MM.1S (cell line): Measurements from ENCODE around the gene HS3ST1.

Source experiments
- DNase-seq: peaks from one replicate; pipeline ENCODE4 v3.0.0-alpha.2; 2015
- H2AFZ ChIP-seq: fragments of 300-600 bp; sonication (generic); 2 replicates; pipeline ENCODE4 v1.6.0; 2016; ENCODE audit warnings: antibody characterized with exemption, low read length
- H3F3A ChIP-seq: fragments of 300-600 bp; sonication (generic); 2 replicates; pipeline ENCODE4 v1.6.1; 2016; ENCODE audit warnings: mild to moderate bottlenecking, antibody characterized with exemption, low read length, moderate library complexity, mixed read lengths; ENCODE audit not compliant: insufficient read depth
- H3K27ac ChIP-seq: fragments of 300-600 bp; sonication (generic); 2 replicates; pipeline ENCODE4 v1.5.1; 2016; ENCODE audit warnings: mild to moderate bottlenecking, low read length
- H3K27me3 ChIP-seq: fragments of 300-600 bp; sonication (generic); replicated peaks from 2 replicates; pipeline ENCODE4 v1.6.0; 2016; ENCODE audit warnings: low read length; ENCODE audit not compliant: insufficient read depth
- H3K36me3 ChIP-seq: fragments of 300-600 bp; sonication (generic); replicated peaks from 2 replicates; pipeline ENCODE4 v1.6.1; 2016; ENCODE audit warnings: mild to moderate bottlenecking, low read length, mixed read lengths; ENCODE audit not compliant: insufficient read depth
- H3K4me1 ChIP-seq: fragments of 300-600 bp; sonication (generic); 2 replicates; pipeline ENCODE4 v1.6.1; 2016; ENCODE audit warnings: low read length, mixed read lengths
- H3K4me2 ChIP-seq: fragments of 300-600 bp; sonication (generic); 2 replicates; pipeline ENCODE4 v1.6.0; 2016; ENCODE audit warnings: low read depth, low read length
- H3K4me3 ChIP-seq: fragments of 300-600 bp; sonication (generic); 2 replicates; pipeline ENCODE4 v1.5.1; 2016; ENCODE audit warnings: low read length, mixed read lengths
- H3K79me2 ChIP-seq: fragments of 300-600 bp; sonication (generic); 2 replicates; pipeline ENCODE4 v1.6.1; 2016; ENCODE audit warnings: mixed run types, low read length, mixed read lengths
- H3K9ac ChIP-seq: fragments of 300-600 bp; sonication (generic); 2 replicates; pipeline ENCODE4 v1.6.1; 2016; ENCODE audit warnings: low read length, mixed read lengths
- H3K9me2 ChIP-seq: fragments of 300-600 bp; sonication (generic); replicated peaks from 2 replicates; pipeline ENCODE4 v1.6.1; 2016; ENCODE audit warnings: mild to moderate bottlenecking, low read length, mixed read lengths; ENCODE audit not compliant: insufficient read depth
- H3K9me3 ChIP-seq: fragments of 300-600 bp; sonication (generic); replicated peaks from 2 replicates; pipeline ENCODE4 v1.6.1; 2016; ENCODE audit warnings: mild to moderate bottlenecking, low read length, mixed read lengths; ENCODE audit not compliant: insufficient read depth
- H4K20me1 ChIP-seq: fragments of 300-600 bp; sonication (generic); 2 replicates; pipeline ENCODE4 v1.6.1; 2016; ENCODE audit warnings: mild to moderate bottlenecking, low read length, moderate library complexity, mixed read lengths; ENCODE audit not compliant: insufficient read depth
- CTCF ChIP-seq: fragments of 300-600 bp; sonication (generic); IDR thresholded peaks from 2 replicates; pipeline ENCODE4 v1.5.1; 2016; ENCODE audit warnings: antibody characterized with exemption, low read length, mixed read lengths
- EZH2 ChIP-seq: fragments of 300-600 bp; sonication (generic); optimal IDR thresholded peaks from 2 replicates; pipeline ENCODE3; 2017; ENCODE audit warnings: low read depth, mild to moderate bottlenecking, antibody characterized with exemption, low read length, mixed read lengths
- EZH2phosphoT487 ChIP-seq: fragments of 300-600 bp; sonication (generic); IDR thresholded peaks from 2 replicates; pipeline ENCODE4 v1.6.1; 2018; ENCODE audit warnings: antibody characterized with exemption, low read length

HS3ST1 gene

GRCh38 chr4:11467931-11468330 lies 39.2 kb upstream of the HS3ST1 start:
- Histone ChIP-seq H3K4me1 (peaks cover 30% of the 10 kb centered on the region), H3F3A (peaks cover 28% of the 10 kb centered on the region), H3K9me3 (0 out of 2 replicates have a peak, but pooled peaks cover 2% of the 10 kb centered on the region), H3K9ac (no peak overlapping the region), H2AFZ (no peak overlapping the region), H3K79me2 (no peaks in the 10 kb centered on the region), H3K27ac (no peak overlapping the region), H4K20me1 (no peaks in the 10 kb centered on the region), H3K9me2 (no peaks in the 10 kb centered on the region), H3K4me2 (no peak overlapping the region), H3K27me3 (no peaks in the 10 kb centered on the region), H3K4me3 (no peak overlapping the region), H3K36me3 (no peaks in the 10 kb centered on the region)
- TF ChIP-seq CTCF (no peak), EZH2phosphoT487 (no peak), EZH2 (no peak)
- DNase-seq, result no peak

- Histone ChIP-seq H3K4me2 (no peak overlapping the region), H3K27me3 (no peaks in the 10 kb centered on the region), H3K79me2 (no peaks in the 10 kb centered on the region), H3K9me2 (no peaks in the 10 kb centered on the region), H3K9me3 (0 out of 2 replicates have a peak, but pooled peaks cover 2% of the 10 kb centered on the region), H3K9ac (no peak overlapping the region), H3K4me1 (peaks cover 2% of the 10 kb centered on the region), H3K27ac (no peak overlapping the region), H3F3A (peaks cover 2% of the 10 kb centered on the region; the same call in 1 of the 2 replicates), H2AFZ (no peak overlapping the region), H3K4me3 (no peak overlapping the region), H4K20me1 (no peaks in the 10 kb centered on the region), H3K36me3 (no peaks in the 10 kb centered on the region)
- DNase-seq, result no peak
- TF ChIP-seq EZH2, result no peak
- no peak for TF ChIP-seq EZH2phosphoT487
- TF ChIP-seq CTCF, result no peak
Measured at GRCh38 chr4:11463707-11464106, 35.0 kb upstream of the HS3ST1 start.

- Histone ChIP-seq H3K79me2 (no peaks in the 10 kb centered on the region), H3K27me3 (no peaks in the 10 kb centered on the region), H3K36me3 (no peaks in the 10 kb centered on the region), H4K20me1 (no peaks in the 10 kb centered on the region), H3K4me3 (no peak overlapping the region), H3K9me2 (no peaks in the 10 kb centered on the region), H3K9ac (no peak overlapping the region), H3K4me2 (no peak overlapping the region), H3K27ac (no peak overlapping the region), H3F3A (no peaks in the 10 kb centered on the region), H3K4me1 (peaks cover 10% of the 10 kb centered on the region), H2AFZ (no peak overlapping the region), H3K9me3 (no peaks in the 10 kb centered on the region)
- TF ChIP-seq CTCF (no peak), EZH2 (no peak), EZH2phosphoT487 (no peak)
- DNase-seq, result no peak
Measured at GRCh38 chr4:11456401-11456800, 27.7 kb upstream of the HS3ST1 start.
